Measurements from ENCODE around the gene IL22RA1. TPM values are rescaled to one million over a fixed set of nuclear protein-coding genes. Genes with fewer than 3 reads are reported as not detected.
A peak's percentile ranks its signal among the peaks of the same experiment; 100 is the strongest.

The IL22RA1 gene
- total RNA-seq, 1 donor: 0.09 TPM

DNA sequence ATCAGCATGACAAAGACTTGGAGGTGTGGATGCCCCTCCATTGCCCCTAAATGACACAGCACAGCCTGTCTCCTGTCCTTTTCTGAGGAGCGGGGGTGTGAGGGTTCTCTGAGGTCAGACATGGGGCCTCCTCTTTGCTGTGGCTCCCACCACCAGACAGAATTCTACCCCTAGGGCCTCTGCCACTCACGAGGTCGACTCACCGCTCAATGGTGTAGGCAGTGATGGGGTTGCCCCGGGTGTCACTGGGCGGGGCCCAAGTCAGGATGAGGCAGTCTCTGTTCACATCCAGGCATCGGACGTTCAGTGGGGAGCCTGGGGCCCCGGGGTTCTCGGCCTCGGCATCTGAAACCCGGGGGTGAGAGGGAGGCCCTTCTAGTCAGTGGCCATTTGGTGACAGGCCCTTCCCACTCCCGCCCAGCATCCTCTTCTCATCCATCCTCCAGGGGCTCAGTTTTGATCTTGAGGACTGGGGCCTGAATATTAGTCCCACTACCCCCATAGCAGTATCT lies 50.9 kb downstream of the IL22RA1 start:
- TF ChIP-seq, protein P1, sequence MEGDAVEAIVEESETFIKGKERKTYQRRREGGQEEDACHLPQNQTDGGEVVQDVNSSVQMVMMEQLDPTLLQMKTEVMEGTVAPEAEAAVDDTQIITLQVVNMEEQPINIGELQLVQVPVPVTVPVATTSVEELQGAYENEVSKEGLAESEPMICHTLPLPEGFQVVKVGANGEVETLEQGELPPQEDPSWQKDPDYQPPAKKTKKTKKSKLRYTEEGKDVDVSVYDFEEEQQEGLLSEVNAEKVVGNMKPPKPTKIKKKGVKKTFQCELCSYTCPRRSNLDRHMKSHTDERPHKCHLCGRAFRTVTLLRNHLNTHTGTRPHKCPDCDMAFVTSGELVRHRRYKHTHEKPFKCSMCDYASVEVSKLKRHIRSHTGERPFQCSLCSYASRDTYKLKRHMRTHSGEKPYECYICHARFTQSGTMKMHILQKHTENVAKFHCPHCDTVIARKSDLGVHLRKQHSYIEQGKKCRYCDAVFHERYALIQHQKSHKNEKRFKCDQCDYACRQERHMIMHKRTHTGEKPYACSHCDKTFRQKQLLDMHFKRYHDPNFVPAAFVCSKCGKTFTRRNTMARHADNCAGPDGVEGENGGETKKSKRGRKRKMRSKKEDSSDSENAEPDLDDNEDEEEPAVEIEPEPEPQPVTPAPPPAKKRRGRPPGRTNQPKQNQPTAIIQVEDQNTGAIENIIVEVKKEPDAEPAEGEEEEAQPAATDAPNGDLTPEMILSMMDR (IDR thresholded peaks at IDR 0.05; ENCODE audit: insufficient read depth, low read length): no peak
- no peak for DNase-seq (ENCODE audit: low read depth)
- H3K4me3 ChIP-seq (ENCODE audit: low read depth, low read length): no peak overlapping the region

DNA sequence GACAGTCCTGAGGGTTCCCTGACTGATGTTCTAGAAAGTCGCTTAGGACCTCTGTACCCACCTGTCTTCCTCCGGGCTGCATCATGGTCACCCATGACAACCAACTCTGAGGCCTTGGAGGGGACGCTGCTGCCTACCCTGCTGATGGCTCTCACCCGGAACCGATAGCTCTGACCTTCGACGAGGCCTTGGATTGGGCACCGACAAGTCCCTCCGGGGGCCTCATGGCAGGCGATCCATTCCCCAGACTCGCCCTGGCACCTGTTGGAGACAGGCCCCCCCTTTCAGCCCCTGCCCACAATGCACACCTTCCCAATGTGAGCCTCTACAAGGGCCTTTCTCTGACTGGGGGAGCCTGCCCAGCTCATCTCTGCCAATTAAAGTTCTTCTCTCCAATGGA lies 52.2 kb downstream of the IL22RA1 start:
- TF ChIP-seq, protein P1 (IDR thresholded peaks at IDR 0.05; ENCODE audit: insufficient read depth, low read length): no peak
- DNase-seq (ENCODE audit: low read depth): no peak

DNA sequence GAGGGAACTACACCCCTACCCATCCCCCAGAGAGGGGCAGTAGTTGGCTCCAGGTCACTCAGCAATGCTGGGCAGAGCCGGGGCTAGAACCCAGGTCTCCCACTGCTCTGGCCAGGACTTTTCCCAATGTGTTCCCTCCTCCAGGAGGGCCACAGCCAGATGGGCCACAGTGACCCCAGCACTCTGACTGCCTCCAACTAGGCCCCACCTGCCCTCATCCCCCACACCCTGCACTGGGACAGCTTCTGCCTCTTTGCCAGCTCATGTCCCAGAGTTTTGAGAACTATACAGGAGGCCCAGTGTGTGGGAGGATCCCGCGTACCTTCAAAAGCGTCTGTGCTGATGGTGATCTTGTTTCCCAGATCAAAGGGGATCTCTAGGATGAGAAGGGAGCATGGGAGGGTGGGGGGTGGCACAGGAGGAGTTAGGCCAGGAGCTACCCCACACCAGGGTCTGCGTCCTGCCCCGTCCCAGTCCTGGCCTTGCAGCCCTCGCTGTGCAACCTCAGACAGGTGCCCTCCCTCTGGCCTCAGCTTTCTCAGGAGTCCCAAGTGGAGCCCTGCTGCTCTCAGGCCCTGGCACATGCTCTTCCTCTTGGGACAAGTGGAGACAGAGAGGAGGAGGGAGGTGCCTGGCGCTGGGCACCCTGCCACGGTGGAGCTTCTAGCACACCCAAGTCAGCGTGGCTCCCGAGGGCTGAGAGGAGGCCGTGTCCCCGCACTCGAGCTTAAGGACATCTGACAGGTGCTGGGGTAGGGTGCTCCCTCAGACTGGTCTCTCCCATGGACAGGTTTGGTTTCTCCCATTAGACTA lies 53.0 kb downstream of the IL22RA1 start:
- H3K4me3 ChIP-seq (ENCODE audit: low read depth, low read length): no peak overlapping the region
- no peak for DNase-seq (ENCODE audit: low read depth)
- TF ChIP-seq, protein P1 (IDR thresholded peaks at IDR 0.05; ENCODE audit: insufficient read depth, low read length): no peak

More for the DNA sequence above, 52.2 kb downstream of the IL22RA1 start:
- H3K4me3 ChIP-seq (ENCODE audit: low read depth, low read length): no peak overlapping the region

DNA sequence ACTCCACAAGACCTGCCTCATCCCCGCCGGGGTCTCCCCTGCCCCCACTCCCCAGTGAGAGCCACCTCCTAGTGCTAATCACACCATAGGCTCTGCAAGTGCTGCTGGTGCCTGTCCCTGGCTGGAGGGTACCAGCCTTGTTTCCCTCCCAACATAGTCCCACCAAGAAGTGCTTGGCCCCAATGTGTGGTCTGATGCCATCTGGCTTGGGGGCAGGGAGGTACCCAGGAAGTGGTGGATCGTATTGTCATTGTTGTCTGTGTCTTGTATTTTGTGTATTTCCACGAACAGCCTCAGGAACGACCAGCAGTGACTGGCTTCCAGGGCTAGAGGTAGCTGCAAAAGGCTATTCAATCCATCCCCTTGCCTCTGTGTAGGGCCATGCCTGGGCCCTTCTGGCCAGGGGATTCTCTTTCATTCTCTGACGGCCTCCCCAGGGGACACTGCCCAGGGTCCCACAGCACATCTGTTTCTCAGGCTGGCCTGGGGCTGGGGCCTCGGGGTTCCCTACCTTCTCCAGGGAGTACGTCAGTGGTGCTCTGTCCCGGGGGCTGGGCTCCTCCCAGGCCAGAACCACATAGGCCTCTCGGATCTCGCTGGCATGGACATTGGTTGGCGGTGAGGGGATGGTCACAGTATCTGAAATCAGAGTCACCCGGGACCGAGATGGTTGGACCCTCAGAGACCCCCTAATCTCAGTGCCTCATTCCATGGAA lies 53.8 kb downstream of the IL22RA1 start:
- TF ChIP-seq, protein P1 (IDR thresholded peaks at IDR 0.05; ENCODE audit: insufficient read depth, low read length): no peak
- no peak overlapping the region for H3K4me3 ChIP-seq (ENCODE audit: low read depth, low read length)
- DNase-seq (ENCODE audit: low read depth): no peak

DNA sequence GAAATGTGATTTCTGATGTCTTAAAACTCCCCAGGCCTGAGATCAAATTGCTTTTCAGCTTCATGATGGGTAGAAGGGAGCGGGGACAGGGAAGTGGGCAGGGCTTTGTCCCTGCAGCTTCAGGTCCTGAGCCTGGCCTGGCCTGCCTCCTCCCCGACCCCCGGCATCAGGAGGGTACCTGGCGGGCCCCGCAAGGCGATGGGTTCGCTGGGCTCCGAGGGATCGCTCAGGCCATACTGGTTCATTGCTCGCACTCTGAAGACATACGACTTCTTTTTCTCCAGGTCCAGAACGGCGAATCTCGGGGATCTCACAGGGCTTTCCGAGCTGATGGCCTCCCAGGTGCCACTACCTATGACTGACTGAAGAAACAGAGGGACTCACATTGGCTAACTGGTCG lies 56.5 kb downstream of the IL22RA1 start:
- DNase-seq (ENCODE audit: low read depth): no peak
- TF ChIP-seq, protein P1 (IDR thresholded peaks at IDR 0.05; ENCODE audit: insufficient read depth, low read length): no peak
- H3K4me3 ChIP-seq (ENCODE audit: low read depth, low read length): no peak overlapping the region

DNA sequence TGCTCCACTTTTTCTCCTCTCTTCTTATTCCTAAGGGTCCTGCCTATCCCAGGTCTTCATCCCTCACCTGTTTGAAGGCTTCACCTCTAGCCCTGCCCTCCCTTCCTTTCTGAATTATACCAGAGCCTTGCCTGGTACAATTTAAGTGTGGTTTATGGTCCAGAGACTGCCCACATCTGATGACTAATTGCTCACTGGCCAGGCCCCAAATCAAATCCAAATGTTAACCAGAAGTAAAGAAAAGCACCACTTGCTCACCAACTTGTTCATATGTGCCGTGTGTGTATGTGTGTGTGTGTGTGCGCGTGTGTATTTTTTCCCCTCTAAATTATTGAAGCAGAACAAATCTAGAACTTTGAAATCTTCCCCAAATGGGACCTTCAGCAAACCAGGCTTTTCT lies 57.4 kb downstream of the IL22RA1 start:
- DNase-seq (ENCODE audit: low read depth): peak; percentile 55
- TF ChIP-seq, protein P1 (IDR thresholded peaks at IDR 0.05; ENCODE audit: insufficient read depth, low read length): no peak
- no peak overlapping the region for H3K4me3 ChIP-seq (ENCODE audit: low read depth, low read length)

Data from fibroblast of the aortic adventitia (primary cell).